Neural progenitor cell (in vitro differentiated cells): ENCODE results near the gene TOR1AIP2. TPM values are rescaled to one million over a fixed set of nuclear protein-coding genes. Genes with fewer than 3 reads are reported as not detected.

Source experiments
- DNase-seq: peaks from one replicate; pipeline ENCODE4 v3.0.0-alpha.2; 2016; ENCODE audit warnings: low spot score
- H2AFZ ChIP-seq: fragments of 200-600 bp; sonication (generic); replicated peaks from 2 replicates; pipeline ENCODE4 v1.6.1; 2016; ENCODE audit warnings: antibody characterized with exemption
- H3F3A ChIP-seq: fragments of 200-600 bp; sonication (generic); 2 replicates; pipeline ENCODE4 v1.6.1; 2016; ENCODE audit warnings: antibody characterized with exemption, low read depth
- H3K27ac ChIP-seq: fragments of 200-600 bp; sonication (generic); 2 replicates; pipeline ENCODE4 v1.5.1; 2016; ENCODE audit warnings: mild to moderate bottlenecking
- H3K27me3 ChIP-seq: fragments of 200-600 bp; sonication (generic); 2 replicates; pipeline ENCODE4 v1.6.1; 2016; ENCODE audit warnings: mild to moderate bottlenecking, moderate library complexity
- H3K36me3 ChIP-seq: fragments of 200-600 bp; sonication (generic); 2 replicates; pipeline ENCODE4 v1.5.1; 2016
- H3K4me1 ChIP-seq: fragments of 200-600 bp; sonication (generic); 2 replicates; pipeline ENCODE4 v1.6.1; 2016; ENCODE audit warnings: mixed run types
- H3K4me2 ChIP-seq: fragments of 200-600 bp; sonication (generic); 2 replicates; pipeline ENCODE4 v1.6.1; 2016
- H3K4me3 ChIP-seq: fragments of 200-600 bp; sonication (generic); 2 replicates; pipeline ENCODE4 v1.5.1; 2016
- H3K79me2 ChIP-seq: fragments of 200-600 bp; sonication (generic); 2 replicates; pipeline ENCODE4 v1.6.1; 2016; ENCODE audit warnings: low read depth
- H3K9ac ChIP-seq: fragments of 200-600 bp; sonication (generic); 2 replicates; pipeline ENCODE4 v1.6.1; 2016
- H3K9me3 ChIP-seq: fragments of 200-600 bp; sonication (generic); 2 replicates; pipeline ENCODE4 v1.5.1; 2016; ENCODE audit warnings: low read depth
- H4K20me1 ChIP-seq: fragments of 200-600 bp; sonication (generic); 2 replicates; pipeline ENCODE4 v1.6.1; 2016; ENCODE audit warnings: low read depth
- H3K27ac Mint-ChIP-seq: 3 replicates; pipeline ENCODE4 v1.8.0; 2021; ENCODE audit warnings: mixed read lengths
- H3K27me3 Mint-ChIP-seq: 2 replicates; pipeline ENCODE4 v1.8.0; 2022; ENCODE audit warnings: low read depth, mild to moderate bottlenecking, inconsistent platforms, moderate library complexity, mixed read lengths; ENCODE audit not compliant: insufficient read depth
- H3K36me3 Mint-ChIP-seq: 3 replicates; pipeline ENCODE4 v1.8.0; 2021; ENCODE audit warnings: mixed read lengths
- H3K4me1 Mint-ChIP-seq: 3 replicates; pipeline ENCODE4 v1.8.0; 2021; ENCODE audit warnings: mixed read lengths
- H3K4me3 Mint-ChIP-seq: 3 replicates; pipeline ENCODE4 v1.8.0; 2021; ENCODE audit warnings: mild to moderate bottlenecking, moderate library complexity, mixed read lengths
- H3K9me3 Mint-ChIP-seq: 3 replicates; pipeline ENCODE4 v1.8.0; 2020; ENCODE audit warnings: mixed read lengths
- CTCF ChIP-seq: fragments of 200-600 bp; sonication (generic); IDR thresholded peaks from 2 replicates; pipeline ENCODE4 v1.5.1; 2017; ENCODE audit warnings: antibody characterized with exemption, mild to moderate bottlenecking
- EZH2 ChIP-seq: fragments of 200-600 bp; sonication (generic); IDR thresholded peaks from 2 replicates; pipeline ENCODE4 v1.6.1; 2017; ENCODE audit warnings: antibody characterized with exemption, mild to moderate bottlenecking, moderate library complexity
- EZH2phosphoT487 ChIP-seq: fragments of 200-600 bp; sonication (generic); IDR thresholded peaks from 2 replicates; pipeline ENCODE4 v1.6.1; 2017; ENCODE audit warnings: antibody characterized with exemption
- total RNA-seq: library from RNA; depleted of rRNA; stranded (reverse); fragments of >200 nt; gene quantifications from 2 replicates; pipeline ENCODE4 v1.2.3, GENCODE V29; 2015; ENCODE audit warnings: low replicate concordance

TOR1AIP2 gene
- total RNA-seq, 1 donor from 2014 or later = 89.5 TPM

DNA sequence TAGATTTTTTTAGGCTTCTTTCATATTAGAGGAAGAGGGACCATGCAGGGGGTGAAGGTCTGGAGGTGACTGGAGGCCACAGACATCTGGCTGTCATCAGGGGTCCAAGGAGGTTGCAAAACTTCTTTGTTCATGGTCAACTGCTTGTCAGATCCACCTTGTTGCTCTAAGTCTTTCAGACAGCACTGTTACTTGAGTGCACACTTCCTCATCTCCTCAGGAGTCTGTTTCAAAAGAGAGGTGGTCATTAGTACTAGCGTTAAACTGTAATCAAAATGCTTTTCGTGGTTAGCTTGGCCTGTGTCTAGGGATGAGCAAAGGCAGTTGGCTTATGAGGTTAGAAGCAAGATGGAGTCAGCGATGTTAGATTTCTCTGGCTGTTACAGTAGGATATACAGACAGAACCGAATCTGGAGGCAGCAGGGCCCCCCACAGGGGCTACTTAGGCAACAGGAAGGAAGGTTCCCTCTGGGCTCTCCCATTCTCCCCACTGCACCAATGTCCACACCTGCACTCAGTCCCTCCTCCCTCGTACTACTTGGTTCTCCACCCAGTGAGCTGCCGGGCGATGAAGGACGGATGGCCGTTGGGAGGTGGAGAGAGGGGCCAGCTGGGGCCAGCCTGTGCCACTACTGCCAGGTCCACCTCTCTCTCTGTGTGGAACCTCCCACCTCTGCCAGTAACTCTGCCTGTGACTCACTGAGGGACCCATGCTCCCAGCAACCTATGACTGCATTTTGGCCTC, 57.2 kb downstream of the TOR1AIP2 start:
- H4K20me1 ChIP-seq = no peaks in the 10 kb centered on the region
- H3K4me3 ChIP-seq = no peak overlapping the region
- H3K27ac ChIP-seq = no peak overlapping the region
- H3K4me2 ChIP-seq = no peak overlapping the region
- Mint-ChIP-seq H3K27me3 (peaks cover 8% of the 10 kb centered on the region), H3K4me3 (no peak overlapping the region), H3K27ac (no peak overlapping the region), H3K9me3 (no peaks in the 10 kb centered on the region), H3K36me3 (no peaks in the 10 kb centered on the region), H3K4me1 (peaks cover 27% of the 10 kb centered on the region)
- no peak overlapping the region for H3K9ac ChIP-seq
- H3K4me1 ChIP-seq = peaks cover 9% of the 10 kb centered on the region
- H3F3A ChIP-seq = no peaks in the 10 kb centered on the region
- no peaks in the 10 kb centered on the region for H3K36me3 ChIP-seq
- DNase-seq = no peak
- peaks cover 19% of the 10 kb centered on the region for H3K27me3 ChIP-seq
- H3K79me2 ChIP-seq = no peaks in the 10 kb centered on the region
- H3K9me3 ChIP-seq = no peaks in the 10 kb centered on the region
- no peak for TF ChIP-seq EZH2phosphoT487
- TF ChIP-seq EZH2 = no peak
- TF ChIP-seq CTCF = no peak
- H2AFZ ChIP-seq = no peak overlapping the region

DNA sequence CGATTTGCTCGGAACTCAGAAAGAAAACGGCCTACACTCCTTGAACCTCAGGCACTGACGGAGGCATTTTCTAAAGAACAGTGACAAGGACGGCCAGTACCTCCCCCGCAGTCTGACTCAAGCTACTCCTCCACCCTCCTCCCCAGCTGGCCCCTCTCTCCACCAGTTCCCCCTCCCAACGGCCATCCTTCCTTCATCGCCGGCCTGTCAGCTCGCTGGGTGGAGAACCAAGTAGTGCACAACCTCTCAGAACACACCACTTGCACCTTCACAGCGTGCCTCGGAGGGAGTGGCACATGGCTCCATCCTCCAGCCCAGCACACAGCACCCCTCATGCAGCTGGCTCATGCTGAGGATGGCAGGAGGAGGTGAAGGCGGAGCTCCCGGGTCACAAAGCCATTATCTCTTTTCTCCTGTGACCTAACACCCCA, 58.8 kb downstream of the TOR1AIP2 start:
- H3K9me3 Mint-ChIP-seq = no peaks in the 10 kb centered on the region
- Histone ChIP-seq H3K27ac (no peak overlapping the region), H3K4me3 (no peak overlapping the region), H2AFZ (peak overlapping the region; percentile 31), H3K9ac (no peak overlapping the region), H3K9me3 (no peaks in the 10 kb centered on the region), H3K4me1 (peaks cover 12% of the 10 kb centered on the region), H3K36me3 (no peaks in the 10 kb centered on the region), H3F3A (no peaks in the 10 kb centered on the region), H3K27me3 (peaks cover 30% of the 10 kb centered on the region), H3K4me2 (no peak overlapping the region), H3K79me2 (no peaks in the 10 kb centered on the region), H4K20me1 (no peaks in the 10 kb centered on the region)
- H3K27ac Mint-ChIP-seq = no peak overlapping the region
- H3K27me3 Mint-ChIP-seq = peaks cover 7% of the 10 kb centered on the region
- no peak overlapping the region for H3K4me3 Mint-ChIP-seq
- no peak for DNase-seq
- TF ChIP-seq EZH2phosphoT487 = no peak
- no peak for TF ChIP-seq CTCF
- TF ChIP-seq EZH2 = no peak
- H3K4me1 Mint-ChIP-seq = peaks cover 39% of the 10 kb centered on the region
- H3K36me3 Mint-ChIP-seq = no peaks in the 10 kb centered on the region

DNA sequence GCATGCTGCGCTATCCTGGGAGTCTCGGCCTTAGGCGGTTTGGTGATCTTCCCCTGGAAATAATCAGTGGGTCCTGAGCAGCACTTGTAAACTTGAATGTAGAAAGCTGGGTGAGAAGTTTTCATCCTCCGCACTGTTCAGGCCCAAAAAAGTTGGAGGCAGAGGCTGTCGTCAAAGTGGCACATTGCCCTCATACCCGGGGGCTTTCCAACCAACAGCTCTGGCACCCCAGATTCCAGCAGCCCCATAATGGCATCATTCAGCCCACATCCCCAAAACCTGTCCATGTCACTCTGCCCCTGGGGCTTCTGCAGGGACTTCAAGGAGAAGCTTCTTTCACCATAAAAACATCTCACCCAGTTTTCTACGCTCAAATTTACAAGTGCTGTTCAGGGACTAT, 59.3 kb downstream of the TOR1AIP2 start:
- Histone ChIP-seq H3K27me3 (peaks cover 35% of the 10 kb centered on the region), H3K79me2 (no peaks in the 10 kb centered on the region), H3K4me1 (peaks cover 12% of the 10 kb centered on the region), H3K9me3 (no peaks in the 10 kb centered on the region), H3K9ac (no peak overlapping the region), H3K27ac (no peak overlapping the region), H3K4me2 (no peak overlapping the region), H3K4me3 (no peak overlapping the region), H3F3A (no peaks in the 10 kb centered on the region), H2AFZ (no peak overlapping the region), H3K36me3 (no peaks in the 10 kb centered on the region), H4K20me1 (no peaks in the 10 kb centered on the region)
- Mint-ChIP-seq H3K4me1 (peaks cover 41% of the 10 kb centered on the region), H3K36me3 (no peaks in the 10 kb centered on the region), H3K9me3 (no peaks in the 10 kb centered on the region), H3K27me3 (peaks cover 7% of the 10 kb centered on the region), H3K4me3 (no peak overlapping the region), H3K27ac (no peak overlapping the region)
- DNase-seq = no peak
- TF ChIP-seq CTCF = no peak
- TF ChIP-seq EZH2phosphoT487 = no peak
- no peak for TF ChIP-seq EZH2
